Upper lobe of left lung (tissue), 4 donors: ENCODE measurements around the gene TSPAN5.

Experiments
- CTCF ChIP-seq, 6 experiments: fragments of 450-650 bp in 4 of 6; fragments of 200-600 bp in 2 of 6; sonication (generic) in 2 of 6; IDR thresholded peaks; one replicate each; pipeline ENCODE4 v1.5.1; 2016 to 2019; ENCODE audit warnings: antibody characterized with exemption in 6 of 6
- POLR2A ChIP-seq, 4 donors: fragments of 450-650 bp; IDR thresholded peaks; one replicate each; pipeline ENCODE4 v1.5.1; 2016 to 2017; ENCODE audit warnings: antibody characterized with exemption in 4 of 4, mild to moderate bottlenecking in 2 of 4

- TF ChIP-seq CTCF (IDR thresholded peaks at IDR 0.05) (no peak), POLR2A (IDR thresholded peaks at IDR 0.05) (no peak)
These were observed 89.3 kb downstream of the TSPAN5 start for GRCh38 chr4:98568941-98569663.
